ENCODE data around the gene ODC1.

DNA sequence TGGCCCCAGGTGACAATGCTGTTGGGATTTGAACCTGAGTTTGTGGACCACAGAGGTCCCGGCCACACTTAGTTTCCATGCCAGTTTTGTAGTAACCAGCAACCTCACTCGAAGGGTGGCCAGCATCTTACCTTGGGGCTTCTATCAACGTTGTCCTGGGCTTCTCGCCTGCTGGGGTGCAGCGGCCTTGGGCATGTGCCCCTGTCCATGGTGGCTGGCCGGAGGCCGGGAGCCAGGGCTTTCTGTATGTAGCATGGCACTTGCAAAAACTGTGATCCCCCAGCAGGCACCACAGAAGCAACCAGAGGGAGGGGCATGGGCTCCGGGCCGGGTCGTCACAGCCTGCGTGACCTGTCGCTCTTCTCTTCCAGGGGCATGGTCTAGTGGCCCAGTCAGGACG is 51.7 kb downstream of the ODC1 start:
- TF ChIP-seq, protein P1, sequence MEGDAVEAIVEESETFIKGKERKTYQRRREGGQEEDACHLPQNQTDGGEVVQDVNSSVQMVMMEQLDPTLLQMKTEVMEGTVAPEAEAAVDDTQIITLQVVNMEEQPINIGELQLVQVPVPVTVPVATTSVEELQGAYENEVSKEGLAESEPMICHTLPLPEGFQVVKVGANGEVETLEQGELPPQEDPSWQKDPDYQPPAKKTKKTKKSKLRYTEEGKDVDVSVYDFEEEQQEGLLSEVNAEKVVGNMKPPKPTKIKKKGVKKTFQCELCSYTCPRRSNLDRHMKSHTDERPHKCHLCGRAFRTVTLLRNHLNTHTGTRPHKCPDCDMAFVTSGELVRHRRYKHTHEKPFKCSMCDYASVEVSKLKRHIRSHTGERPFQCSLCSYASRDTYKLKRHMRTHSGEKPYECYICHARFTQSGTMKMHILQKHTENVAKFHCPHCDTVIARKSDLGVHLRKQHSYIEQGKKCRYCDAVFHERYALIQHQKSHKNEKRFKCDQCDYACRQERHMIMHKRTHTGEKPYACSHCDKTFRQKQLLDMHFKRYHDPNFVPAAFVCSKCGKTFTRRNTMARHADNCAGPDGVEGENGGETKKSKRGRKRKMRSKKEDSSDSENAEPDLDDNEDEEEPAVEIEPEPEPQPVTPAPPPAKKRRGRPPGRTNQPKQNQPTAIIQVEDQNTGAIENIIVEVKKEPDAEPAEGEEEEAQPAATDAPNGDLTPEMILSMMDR (IDR thresholded peaks at IDR 0.05): no peak
- no peak for TF ChIP-seq POLR2A (IDR thresholded peaks at IDR 0.05)
- no peak for TF ChIP-seq EP300 (IDR thresholded peaks at IDR 0.05)
- no peak for TF ChIP-seq POLR2AphosphoS5 (IDR thresholded peaks at IDR 0.05)
